A673 (cell line): ENCODE results near the gene C3orf22. TPM values are rescaled to one million over a fixed set of nuclear protein-coding genes. Genes with fewer than 3 reads are reported as not detected.

Source experiments
- BruUV-seq: library from RNA; stranded (reverse); fragments of 400-500 nt; replicated peaks from 2 replicates; lab custom pipeline; 2021; lab: Mats Ljungman, UMichigan
- CTCF ChIA-PET: fragments of 300-600 bp; sonication (Branson Sonifier 250); formaldehyde crosslinking; loops from one replicate; lab custom pipeline; 2022; ENCODE audit warnings: antibody characterized with exemption; lab: Charles Lee
- POLR2A ChIA-PET: fragments of 300-600 bp; sonication (Branson Sonifier 250); formaldehyde crosslinking; loops from one replicate; lab custom pipeline; 2022; ENCODE audit warnings: antibody characterized with exemption; ENCODE audit not compliant: low non-redundant PET; lab: Charles Lee
- DNase-seq: peaks from one replicate; pipeline ENCODE4 v3.0.0-alpha.2; 2015; ENCODE audit warnings: low spot score
- H3K27ac ChIP-seq: fragments of 200-600 bp; sonication (generic); 2 replicates; pipeline ENCODE4 v1.5.1; 2016; ENCODE audit warnings: mixed run types, low read depth, mild to moderate bottlenecking, mixed read lengths, antibody characterized with exemption, low read length; ENCODE audit not compliant: poor library complexity, severe bottlenecking
- H3K27me3 ChIP-seq: fragments of 200-600 bp; sonication (generic); replicated peaks from 2 replicates; pipeline ENCODE4 v1.6.1; 2017; ENCODE audit warnings: mixed run types, low read depth, mild to moderate bottlenecking, mixed read lengths, antibody characterized with exemption, low read length; ENCODE audit not compliant: insufficient read depth, poor library complexity
- H3K36me3 ChIP-seq: fragments of 200-600 bp; sonication (generic); 2 replicates; pipeline ENCODE4 v1.6.1; 2016; ENCODE audit warnings: mixed run types, mild to moderate bottlenecking, mixed read lengths, antibody characterized with exemption, low read length; ENCODE audit not compliant: insufficient read depth, poor library complexity, severe bottlenecking
- H3K4me1 ChIP-seq: fragments of 200-600 bp; sonication (generic); 2 replicates; pipeline ENCODE4 v1.6.1; 2017; ENCODE audit warnings: mixed run types, mild to moderate bottlenecking, mixed read lengths, antibody characterized with exemption, low read length; ENCODE audit not compliant: insufficient read depth, poor library complexity, severe bottlenecking
- H3K4me3 ChIP-seq: fragments of 200-600 bp; sonication (generic); 2 replicates; pipeline ENCODE4 v1.5.1; 2016; ENCODE audit warnings: low read depth, mixed run types, mild to moderate bottlenecking, mixed read lengths, low read length; ENCODE audit not compliant: poor library complexity, severe bottlenecking
- H3K9me3 ChIP-seq: fragments of 200-600 bp; sonication (generic); 2 replicates; pipeline ENCODE4 v1.6.1; 2016; ENCODE audit warnings: mixed run types, low read depth, mild to moderate bottlenecking, mixed read lengths, antibody characterized with exemption, low read length; ENCODE audit not compliant: poor library complexity, severe bottlenecking
- EZH2 ChIP-seq: fragments of 200-600 bp; sonication (generic); IDR thresholded peaks from 2 replicates; pipeline ENCODE4 v1.6.1; 2017; ENCODE audit warnings: borderline replicate concordance, low read depth, mild to moderate bottlenecking, mixed read lengths, antibody characterized with exemption, low read length; ENCODE audit not compliant: poor library complexity, severe bottlenecking
- intact Hi-C: fragments of 100-400 bp; cut with micrococcal nuclease; formaldehyde crosslinking; loops from one replicate; pipeline ENCODE4 v1.10.0; 2022; ENCODE audit not compliant: unreplicated experiment
- total RNA-seq: library from RNA; stranded (reverse); gene quantifications from 2 replicates; pipeline ENCODE4 v1.2.3, GENCODE V29; 2021
- TF ChIP-seq, protein P1 (sequence below): fragments of 300-800, 200-600 bp; sonication (generic); conservative IDR thresholded peaks from 2 replicates; pipeline ENCODE4 v1.5.1; 2017; ENCODE audit warnings: low read depth, mild to moderate bottlenecking, antibody characterized with exemption, low read length, moderate library complexity, mixed read lengths

Gene C3orf22
- total RNA-seq, 1 experiment from 2014 or later: not detected

DNA sequence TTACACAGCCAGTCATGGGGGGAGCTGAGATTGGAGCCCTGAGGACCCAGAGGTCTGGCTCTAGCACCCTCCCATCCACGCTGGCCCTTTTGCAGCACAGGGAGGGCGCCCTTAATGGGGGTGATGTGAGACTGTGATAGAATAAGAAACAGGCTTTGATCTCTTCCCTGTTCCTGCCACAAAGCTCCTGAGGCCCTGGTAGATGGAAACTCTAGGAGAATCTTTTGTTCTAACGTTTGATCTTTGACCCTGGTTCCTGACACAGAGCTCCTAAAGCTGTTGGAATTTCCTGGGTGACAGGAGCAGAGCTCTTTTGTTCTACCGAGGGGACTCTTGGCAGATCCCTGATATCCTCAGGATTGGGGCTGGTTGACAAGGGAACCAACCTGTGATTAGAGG, 40.0 kb downstream of the C3orf22 start:
- Histone ChIP-seq H3K27ac (no peak overlapping the region), H3K4me1 (peaks cover 2% of the 10 kb centered on the region), H3K4me3 (no peak overlapping the region), H3K9me3 (no peaks in the 10 kb centered on the region), H3K36me3 (no peaks in the 10 kb centered on the region), H3K27me3 (peaks cover 6% of the 10 kb centered on the region)
- TF ChIP-seq, protein P1, sequence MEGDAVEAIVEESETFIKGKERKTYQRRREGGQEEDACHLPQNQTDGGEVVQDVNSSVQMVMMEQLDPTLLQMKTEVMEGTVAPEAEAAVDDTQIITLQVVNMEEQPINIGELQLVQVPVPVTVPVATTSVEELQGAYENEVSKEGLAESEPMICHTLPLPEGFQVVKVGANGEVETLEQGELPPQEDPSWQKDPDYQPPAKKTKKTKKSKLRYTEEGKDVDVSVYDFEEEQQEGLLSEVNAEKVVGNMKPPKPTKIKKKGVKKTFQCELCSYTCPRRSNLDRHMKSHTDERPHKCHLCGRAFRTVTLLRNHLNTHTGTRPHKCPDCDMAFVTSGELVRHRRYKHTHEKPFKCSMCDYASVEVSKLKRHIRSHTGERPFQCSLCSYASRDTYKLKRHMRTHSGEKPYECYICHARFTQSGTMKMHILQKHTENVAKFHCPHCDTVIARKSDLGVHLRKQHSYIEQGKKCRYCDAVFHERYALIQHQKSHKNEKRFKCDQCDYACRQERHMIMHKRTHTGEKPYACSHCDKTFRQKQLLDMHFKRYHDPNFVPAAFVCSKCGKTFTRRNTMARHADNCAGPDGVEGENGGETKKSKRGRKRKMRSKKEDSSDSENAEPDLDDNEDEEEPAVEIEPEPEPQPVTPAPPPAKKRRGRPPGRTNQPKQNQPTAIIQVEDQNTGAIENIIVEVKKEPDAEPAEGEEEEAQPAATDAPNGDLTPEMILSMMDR: no peak
- TF ChIP-seq EZH2: no peak
- POLR2A ChIA-PET: no interaction called here
- intact Hi-C loops: no loop called here
- CTCF ChIA-PET: interaction anchor here (0.7 kb wide), 1 partner anchor 107 kb away, joined by 3 read pairs; no protein-coding TSS in a partner anchor
- BruUV-seq: no TSS peak
- no peak for DNase-seq

DNA sequence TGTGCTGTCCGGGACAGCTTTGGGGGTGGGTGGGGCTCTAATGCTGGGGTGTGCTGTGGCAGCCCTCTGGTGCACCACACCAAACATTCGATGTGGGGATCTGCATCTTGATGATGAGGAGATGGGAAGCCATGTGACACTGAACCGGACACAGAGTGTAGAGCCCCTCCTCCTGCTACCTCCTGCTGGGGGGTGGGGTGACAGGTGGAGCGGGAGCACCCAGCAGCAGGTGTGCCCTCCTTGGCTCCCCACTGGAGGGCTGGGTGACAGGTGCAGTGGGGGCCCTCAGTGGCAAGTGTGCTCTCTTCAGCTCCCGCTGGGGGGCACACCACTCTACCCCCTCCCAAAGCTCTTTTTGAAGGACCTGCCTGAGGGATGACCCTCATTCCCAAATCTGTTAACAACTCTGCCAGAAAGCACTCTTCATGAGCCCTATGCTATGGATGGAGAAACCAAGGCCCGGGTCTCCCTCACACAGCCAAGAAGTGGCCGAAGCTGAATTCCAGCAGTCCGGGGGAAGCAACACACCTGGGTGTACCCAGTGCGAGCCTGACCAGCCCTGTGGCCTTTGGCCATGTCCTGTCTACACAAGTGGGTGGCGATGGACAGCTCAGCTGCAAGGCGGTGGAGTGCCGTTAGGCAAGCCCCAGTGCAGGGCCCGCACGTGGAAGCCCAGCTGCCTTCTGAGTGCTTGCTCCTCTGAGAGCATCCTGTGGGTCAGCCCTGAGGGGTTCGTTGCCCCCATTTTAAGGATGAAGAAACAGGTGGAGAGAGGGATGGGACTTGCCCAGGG, 40.5 kb downstream of the C3orf22 start:
- H3K27ac ChIP-seq: no peak overlapping the region
- H3K36me3 ChIP-seq: no peaks in the 10 kb centered on the region
- H3K9me3 ChIP-seq: no peaks in the 10 kb centered on the region
- H3K4me3 ChIP-seq: no peak overlapping the region
- intact Hi-C loops: no loop called here
- ChIA-PET CTCF (interaction anchor here (0.7 kb wide), 1 partner anchor 107 kb away, joined by 3 read pairs; no protein-coding TSS in a partner anchor), POLR2A (no interaction called here)
- no peak for TF ChIP-seq EZH2
- TF ChIP-seq, protein P1: no peak
- BruUV-seq: no TSS peak
- no peaks in the 10 kb centered on the region for H3K4me1 ChIP-seq
- H3K27me3 ChIP-seq: no peaks in the 10 kb centered on the region
- no peak for DNase-seq

DNA sequence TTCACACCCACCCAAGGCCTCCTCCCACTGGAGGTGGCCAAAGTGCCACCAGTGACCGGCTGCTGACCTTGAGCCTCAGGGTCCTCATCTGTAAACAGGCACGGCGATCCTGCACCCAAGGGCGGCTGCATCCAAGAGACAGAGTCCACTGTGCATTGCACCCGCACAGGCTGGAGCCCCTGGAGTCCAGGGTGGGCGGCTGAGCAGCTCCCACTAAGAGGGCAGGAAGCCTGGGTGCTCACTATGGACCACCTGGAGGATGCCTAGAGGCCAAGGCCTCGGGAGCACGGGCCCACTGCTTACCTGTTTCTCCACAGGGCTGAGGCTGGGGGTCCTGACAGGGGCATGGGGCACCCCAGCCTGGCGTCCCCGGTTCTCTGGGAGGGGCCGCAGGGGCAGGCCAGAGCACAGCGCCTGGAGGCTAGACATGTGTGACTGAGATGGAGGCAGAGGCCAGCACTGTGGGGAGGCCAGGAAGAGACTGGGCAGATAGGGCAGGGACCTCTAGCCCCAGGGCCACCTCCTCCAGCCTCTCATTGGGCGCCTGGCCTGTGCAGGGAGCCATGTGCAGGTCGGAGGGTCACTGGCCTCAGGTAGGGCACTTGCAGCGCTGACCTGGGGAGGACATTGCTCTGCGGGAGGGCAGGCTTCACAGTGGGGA, 41.3 kb downstream of the C3orf22 start, which contains the start of gene UROC1:
UROC1 (minus strand) TSS at position 483 of the 661 bp plus-strand sequence; CDS start at position 429, 54 bp downstream.
- no peaks in the 10 kb centered on the region for H3K27me3 ChIP-seq
- ChIA-PET POLR2A (no interaction called here), CTCF (no interaction called here)
- DNase-seq: no peak
- intact Hi-C loops: no loop called here
- H3K9me3 ChIP-seq: no peaks in the 10 kb centered on the region
- no TSS peak for BruUV-seq
- H3K4me3 ChIP-seq: no peak within 1 kb of the TSS
- no peak within 1 kb of the TSS for H3K27ac ChIP-seq
- TF ChIP-seq EZH2: no peak
- TF ChIP-seq, protein P1: no peak
- H3K4me1 ChIP-seq: no peaks in the 10 kb centered on the region
- H3K36me3 ChIP-seq: no peaks in the 10 kb centered on the region
